ENCODE data around the gene HLA-E. TPM values are rescaled to one million over a fixed set of nuclear protein-coding genes. Genes with fewer than 3 reads are reported as not detected.
"Not testable (repeated sequence)": the region's sequence is repeated elsewhere in the genome, so short reads cannot be mapped to it uniquely, and the experiment has no call there.

The HLA-E gene
- polyA plus RNA-seq, 4 donors: 72.5 to 494 (median 229) TPM

- peak; percentile 69 to 71 for DNase-seq
- no peak overlapping the region for H3K4me3 ChIP-seq (ENCODE audit: low read depth in 1 of 3, low read length in 3 of 3)
- H3K27me3 ChIP-seq (ENCODE audit: control insufficient read depth in 3 of 3, insufficient read depth in 3 of 3, low read length in 3 of 3): peaks cover 0 to 41% (median 16%) of the 10 kb centered on the region in 3 donors
- H3K27ac ChIP-seq (ENCODE audit: low read depth in 1 of 3, low read length in 2 of 3): no peak overlapping the region
- no peaks in the 10 kb centered on the region for H3K9me3 ChIP-seq (ENCODE audit: control insufficient read depth in 2 of 2, insufficient read depth in 1 of 2, low read depth in 1 of 2, low read length in 1 of 2)
- peaks cover 0 to 4% (median 0%) of the 10 kb centered on the region in 3 donors for H3K4me1 ChIP-seq (ENCODE audit: control insufficient read depth in 3 of 3, insufficient read depth in 2 of 3, low read depth in 1 of 3, low read length in 2 of 3)
- WGBS, 3 donors: 24 to 29% (median 27%) methylated on average over 7 of the region's 7 CpGs
- no peak for FAIRE-seq
- H3K36me3 ChIP-seq (ENCODE audit: control insufficient read depth in 3 of 3, insufficient read depth in 2 of 3, low read depth in 1 of 3, low read length in 3 of 3): no peaks in the 10 kb centered on the region
Observed at GRCh38 chr6:30483677-30484279, 5.5 kb upstream of the HLA-E start.

DNA sequence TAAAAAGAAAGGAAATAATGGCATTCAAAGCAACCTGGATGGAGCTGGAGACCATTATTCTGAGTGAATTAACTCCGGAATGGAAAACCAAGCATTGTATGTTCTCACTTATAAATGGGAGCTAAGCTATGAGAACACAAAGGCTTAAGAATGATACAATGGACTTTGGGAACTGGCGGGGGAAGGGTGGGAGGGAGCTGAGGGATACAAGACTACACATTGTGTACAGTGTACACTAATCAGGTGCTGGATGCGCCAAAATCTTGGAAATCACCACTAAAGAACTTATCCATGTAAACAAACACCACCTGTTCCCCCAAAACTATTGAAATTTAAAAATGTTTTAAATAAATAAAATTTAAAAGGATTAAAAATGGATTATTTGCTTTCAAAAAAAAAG, 4.1 kb upstream of the HLA-E start:
- Histone ChIP-seq H3K4me3 (ENCODE audit: low read depth in 1 of 3, low read length in 3 of 3) (no peak overlapping the region), H3K4me1 (ENCODE audit: control insufficient read depth in 3 of 3, insufficient read depth in 2 of 3, low read depth in 1 of 3, low read length in 2 of 3) (peaks cover 0 to 9% (median 0%) of the 10 kb centered on the region in 3 donors), H3K36me3 (ENCODE audit: control insufficient read depth in 3 of 3, insufficient read depth in 2 of 3, low read depth in 1 of 3, low read length in 3 of 3) (peaks cover 0 to 1% (median under 1%) of the 10 kb centered on the region in 3 donors), H3K27ac (ENCODE audit: low read depth in 1 of 3, low read length in 2 of 3) (no peak overlapping the region), H3K9me3 (ENCODE audit: control insufficient read depth in 2 of 2, insufficient read depth in 1 of 2, low read depth in 1 of 2, low read length in 1 of 2) (no peaks in the 10 kb centered on the region), H3K27me3 (ENCODE audit: control insufficient read depth in 3 of 3, insufficient read depth in 3 of 3, low read length in 3 of 3) (peaks cover 0 to 36% (median 16%) of the 10 kb centered on the region in 3 donors)
- WGBS, 3 donors: 49 to 77% (median 64%) methylated on average over 3 of the region's 3 CpGs
- FAIRE-seq (no peak), DNase-seq (no peak)

DNA sequence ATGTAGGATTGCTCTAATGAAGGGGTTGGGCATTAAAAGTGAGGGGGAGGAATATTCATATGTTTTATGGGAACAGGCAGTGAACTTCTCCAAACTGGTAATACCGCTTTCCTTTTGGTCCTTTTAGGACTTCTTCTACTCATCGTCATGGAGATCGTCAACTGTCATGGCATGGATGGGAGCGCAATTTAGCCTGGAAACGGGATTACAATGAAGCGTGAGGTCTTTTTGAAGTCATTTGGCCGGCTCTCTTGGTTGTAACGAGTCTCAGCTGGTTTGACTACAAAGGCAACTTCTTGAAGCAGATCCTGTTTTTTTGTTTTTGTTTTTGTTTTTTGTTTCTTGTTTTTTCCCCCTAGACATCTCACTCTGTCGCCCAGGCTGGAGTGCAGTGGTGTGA, 1.4 kb upstream of the HLA-E start:
- peaks cover 2 to 11% (median 6%) of the 10 kb centered on the region in 3 donors for H3K4me1 ChIP-seq (ENCODE audit: control insufficient read depth in 3 of 3, insufficient read depth in 2 of 3, low read depth in 1 of 3, low read length in 2 of 3)
- no peaks in the 10 kb centered on the region for H3K9me3 ChIP-seq (ENCODE audit: control insufficient read depth in 2 of 2, insufficient read depth in 1 of 2, low read depth in 1 of 2, low read length in 1 of 2)
- no peak overlapping the region for H3K4me3 ChIP-seq (ENCODE audit: low read depth in 1 of 3, low read length in 3 of 3)
- DNase-seq (no peak), FAIRE-seq (no peak)
- no peak overlapping the region for H3K27ac ChIP-seq (ENCODE audit: low read depth in 1 of 3, low read length in 2 of 3)
- peaks cover 0 to 15% (median 0%) of the 10 kb centered on the region in 3 donors for H3K27me3 ChIP-seq (ENCODE audit: control insufficient read depth in 3 of 3, insufficient read depth in 3 of 3, low read length in 3 of 3)
- H3K36me3 ChIP-seq (ENCODE audit: control insufficient read depth in 3 of 3, insufficient read depth in 2 of 3, low read depth in 1 of 3, low read length in 3 of 3): peaks cover 11 to 28% (median 14%) of the 10 kb centered on the region in 3 donors
- WGBS, 3 donors: 70 to 79% (median 70%) methylated on average over 9 of the region's 9 CpGs

DNA sequence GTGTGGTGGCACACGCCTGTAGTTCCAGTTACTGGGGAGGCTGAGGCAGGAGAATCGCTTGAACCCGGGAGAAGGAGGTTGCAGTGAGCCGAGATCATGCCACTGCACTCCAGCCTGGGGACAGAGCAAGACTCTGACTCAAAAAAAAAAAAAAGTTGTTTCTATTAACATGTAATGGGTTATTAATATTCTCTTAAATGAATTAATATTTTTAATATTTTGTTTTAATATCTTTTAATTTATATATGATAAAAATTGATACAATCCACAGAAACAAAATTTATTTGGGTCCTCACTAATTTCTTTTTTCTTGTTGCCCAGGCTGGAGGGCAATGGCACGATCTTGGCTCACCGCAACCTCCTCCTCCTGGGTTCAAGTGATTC, 620 bp upstream of the HLA-E start:
- H3K4me3 ChIP-seq (ENCODE audit: low read depth in 1 of 3, low read length in 3 of 3): peak overlapping the region in 2 of 3 donors; percentile 12 to 89
- WGBS, 3 donors: 90 to 94% (median 93%) methylated on average over 6 of the region's 6 CpGs
- not testable (repeated sequence) for DNase-seq; FAIRE-seq; H3K9me3 ChIP-seq (ENCODE audit: control insufficient read depth in 2 of 2, insufficient read depth in 1 of 2, low read depth in 1 of 2, low read length in 1 of 2)
- H3K27me3 ChIP-seq (ENCODE audit: control insufficient read depth in 3 of 3, insufficient read depth in 3 of 3, low read length in 3 of 3): peaks cover 0 to 10% (median 0%) of the 10 kb centered on the region in 3 donors
- peaks cover 2 to 11% (median 6%) of the 10 kb centered on the region in 3 donors for H3K4me1 ChIP-seq (ENCODE audit: control insufficient read depth in 3 of 3, insufficient read depth in 2 of 3, low read depth in 1 of 3, low read length in 2 of 3)
- H3K27ac ChIP-seq (ENCODE audit: low read depth in 1 of 3, low read length in 2 of 3): peak overlapping the region; percentile 51 to 95 (median 62)
- H3K36me3 ChIP-seq (ENCODE audit: control insufficient read depth in 3 of 3, insufficient read depth in 2 of 3, low read depth in 1 of 3, low read length in 3 of 3): peaks cover 11 to 31% (median 14%) of the 10 kb centered on the region in 3 donors

DNA sequence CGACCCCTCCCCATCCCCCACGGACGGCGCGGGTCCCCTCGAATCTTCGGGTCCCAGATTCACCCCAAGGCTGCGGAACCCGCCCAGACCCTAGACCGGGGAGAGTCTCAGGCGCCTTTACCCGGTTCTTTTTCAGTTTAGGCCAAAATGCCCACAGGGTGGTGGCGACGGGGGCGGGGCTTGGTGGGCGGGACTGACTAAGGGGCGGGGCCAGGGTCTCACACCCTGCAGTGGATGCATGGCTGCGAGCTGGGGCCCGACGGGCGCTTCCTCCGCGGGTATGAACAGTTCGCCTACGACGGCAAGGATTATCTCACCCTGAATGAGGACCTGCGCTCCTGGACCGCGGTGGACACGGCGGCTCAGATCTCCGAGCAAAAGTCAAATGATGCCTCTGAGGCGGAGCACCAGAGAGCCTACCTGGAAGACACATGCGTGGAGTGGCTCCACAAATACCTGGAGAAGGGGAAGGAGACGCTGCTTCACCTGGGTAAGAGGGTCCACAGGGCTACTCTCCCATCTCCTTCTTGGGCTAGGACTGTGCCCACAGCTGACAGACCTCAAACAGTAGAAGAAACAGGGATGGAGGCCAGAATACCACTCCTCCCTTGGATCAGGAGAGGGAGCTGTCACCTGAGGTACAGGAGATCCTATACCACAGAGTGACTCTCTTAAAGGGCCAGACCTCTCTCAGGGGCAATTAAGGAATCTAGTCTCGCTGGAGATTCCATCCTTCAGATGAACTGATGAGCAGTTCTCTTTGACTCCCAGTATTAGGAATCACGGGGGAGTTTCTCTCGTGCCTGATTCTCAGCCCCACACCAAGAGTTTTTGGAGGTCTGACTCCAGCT, 942 bp downstream of the HLA-E start:
- Histone ChIP-seq H3K27me3 (ENCODE audit: control insufficient read depth in 3 of 3, insufficient read depth in 3 of 3, low read length in 3 of 3) (peaks cover 0 to 10% (median 0%) of the 10 kb centered on the region in 3 donors), H3K36me3 (ENCODE audit: control insufficient read depth in 3 of 3, insufficient read depth in 2 of 3, low read depth in 1 of 3, low read length in 3 of 3) (peaks cover 11 to 34% (median 14%) of the 10 kb centered on the region in 3 donors), H3K4me3 (ENCODE audit: low read depth in 1 of 3, low read length in 3 of 3) (peak overlapping the region; percentile 83 to 91 (median 89)), H3K9me3 (ENCODE audit: control insufficient read depth in 2 of 2, insufficient read depth in 1 of 2, low read depth in 1 of 2, low read length in 1 of 2) (no peaks in the 10 kb centered on the region), H3K4me1 (ENCODE audit: control insufficient read depth in 3 of 3, insufficient read depth in 2 of 3, low read depth in 1 of 3, low read length in 2 of 3) (peaks cover 2 to 11% (median 6%) of the 10 kb centered on the region in 3 donors), H3K27ac (ENCODE audit: low read depth in 1 of 3, low read length in 2 of 3) (peak overlapping the region; percentile 91 to 98 (median 95))
- 7 to 10% (median 8%) methylated on average over 33 to 38 of the region's 38 CpGs for WGBS, 3 donors
- peak; percentile 69 to 78 for DNase-seq
- FAIRE-seq: no peak

- WGBS, 3 donors: 71 to 81% (median 77%) methylated on average over 11 to 14 of the region's 14 CpGs
- Histone ChIP-seq H3K27me3 (ENCODE audit: control insufficient read depth in 3 of 3, insufficient read depth in 3 of 3, low read length in 3 of 3) (peaks cover 0 to 10% (median 0%) of the 10 kb centered on the region in 3 donors), H3K4me1 (ENCODE audit: control insufficient read depth in 3 of 3, insufficient read depth in 2 of 3, low read depth in 1 of 3, low read length in 2 of 3) (peaks cover 2 to 11% (median 6%) of the 10 kb centered on the region in 3 donors), H3K27ac (ENCODE audit: low read depth in 1 of 3, low read length in 2 of 3) (peak overlapping the region in 1 of 3 donors; percentile 1), H3K36me3 (ENCODE audit: control insufficient read depth in 3 of 3, insufficient read depth in 2 of 3, low read depth in 1 of 3, low read length in 3 of 3) (peaks cover 11 to 34% (median 14%) of the 10 kb centered on the region in 3 donors), H3K4me3 (ENCODE audit: low read depth in 1 of 3, low read length in 3 of 3) (peak overlapping the region in 2 of 3 donors; percentile 83 to 91)
- H3K9me3 ChIP-seq (ENCODE audit: control insufficient read depth in 2 of 2, insufficient read depth in 1 of 2, low read depth in 1 of 2, low read length in 1 of 2); DNase-seq; FAIRE-seq: not testable (repeated sequence)
Observed at GRCh38 chr6:30491291-30491953, 2.1 kb downstream of the HLA-E start.

DNA sequence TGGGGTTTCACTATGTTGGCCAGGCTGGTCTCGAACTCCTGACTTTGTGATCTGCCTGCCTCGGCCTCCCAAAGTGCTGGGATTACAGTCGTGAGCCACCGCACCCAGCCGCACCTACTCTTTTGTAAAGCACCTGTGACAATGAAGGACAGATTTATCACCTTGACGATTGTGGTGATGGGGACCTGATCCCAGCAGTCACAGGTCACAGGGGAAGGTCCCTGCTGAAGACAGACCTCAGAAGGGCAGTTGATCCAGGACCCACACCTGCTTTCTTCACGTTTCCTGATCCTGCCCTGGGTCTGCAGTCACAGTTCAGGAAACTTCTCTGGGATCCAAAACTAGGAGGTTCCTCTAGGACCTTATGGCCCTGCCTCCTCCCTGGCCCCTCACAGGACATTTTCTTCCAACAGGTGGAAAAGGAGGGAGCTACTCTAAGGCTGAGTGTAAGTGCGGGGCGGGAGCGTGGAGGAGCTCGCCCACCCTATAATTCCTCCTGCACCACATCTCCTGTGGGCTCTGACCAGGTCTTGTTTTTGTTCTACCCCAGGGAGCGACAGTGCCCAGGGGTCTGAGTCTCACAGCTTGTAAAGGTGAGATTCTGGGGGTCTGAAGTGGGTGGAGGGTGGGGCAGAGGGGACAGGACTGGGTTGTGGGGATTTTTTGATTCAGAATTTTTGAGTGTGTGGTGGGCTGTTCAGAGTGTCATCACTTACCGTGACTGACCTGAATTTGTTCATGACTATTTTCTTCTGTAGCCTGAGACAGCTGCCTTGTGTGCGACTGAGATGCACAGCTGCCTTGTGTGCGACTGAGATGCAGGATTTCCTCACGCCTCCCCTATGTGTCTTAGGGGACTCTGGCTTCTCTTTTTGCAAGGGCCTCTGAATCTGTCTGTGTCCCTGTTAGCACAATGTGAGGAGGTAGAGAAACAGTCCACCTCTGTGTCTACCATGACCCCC, 3.0 kb downstream of the HLA-E start:
- FAIRE-seq (no peak), DNase-seq (no peak)
- Histone ChIP-seq H3K9me3 (ENCODE audit: control insufficient read depth in 2 of 2, insufficient read depth in 1 of 2, low read depth in 1 of 2, low read length in 1 of 2) (no peaks in the 10 kb centered on the region), H3K4me3 (ENCODE audit: low read depth in 1 of 3, low read length in 3 of 3) (peak overlapping the region in 1 of 3 donors; percentile 83), H3K4me1 (ENCODE audit: control insufficient read depth in 3 of 3, insufficient read depth in 2 of 3, low read depth in 1 of 3, low read length in 2 of 3) (peaks cover 2 to 11% (median 8%) of the 10 kb centered on the region in 3 donors), H3K27ac (ENCODE audit: low read depth in 1 of 3, low read length in 2 of 3) (peak overlapping the region in 1 of 3 donors; percentile 0), H3K27me3 (ENCODE audit: control insufficient read depth in 3 of 3, insufficient read depth in 3 of 3, low read length in 3 of 3) (peaks cover 0 to 10% (median 0%) of the 10 kb centered on the region in 3 donors), H3K36me3 (ENCODE audit: control insufficient read depth in 3 of 3, insufficient read depth in 2 of 3, low read depth in 1 of 3, low read length in 3 of 3) (peaks cover 11 to 34% (median 14%) of the 10 kb centered on the region in 3 donors)
- WGBS, 3 donors: 69 to 72% (median 72%) methylated on average over 16 of the region's 16 CpGs

Data from small intestine (tissue), 7 donors.